Lower leg skin (tissue), 4 donors: Measurements from ENCODE around the gene SSTR5. TPM values are rescaled to one million over a fixed set of nuclear protein-coding genes. Genes with fewer than 3 reads are reported as not detected.

Experiments used
- DNase-seq, 2 donors: peaks; one replicate each; pipeline ENCODE4 v3.0.0-alpha.2; 2019; ENCODE audit warnings: low spot score in 2 of 2
- H3K4me3 ChIP-seq: fragments of 200-600 bp; sonication (generic); 2 replicates; pipeline ENCODE4 v1.5.1; 2017; ENCODE audit warnings: mild to moderate bottlenecking, low read depth; ENCODE audit not compliant: poor library complexity, severe bottlenecking
- CTCF ChIP-seq, 3 donors: fragments of 450-650 bp; IDR thresholded peaks; one replicate each; pipeline ENCODE4 v1.5.1; 2016; ENCODE audit warnings: antibody characterized with exemption in 3 of 3, mild to moderate bottlenecking in 3 of 3, moderate library complexity in 2 of 3
- POLR2A ChIP-seq, 2 donors: fragments of 450-650 bp; IDR thresholded peaks; one replicate each; pipeline ENCODE4 v1.6.1; 2016 to 2017; ENCODE audit warnings: antibody characterized with exemption in 2 of 2, mild to moderate bottlenecking in 1 of 2, moderate library complexity in 1 of 2
- WGBS, 2 donors: methylation state at CpG; one replicate each; pipeline ENCODE4 v1.1.5; 2018; 5-methylcytosine and 5-hydroxymethylcytosine counted together
- intact Hi-C: fragments of 100-400 bp; cut with DNase I; formaldehyde crosslinking; loops from one replicate; pipeline ENCODE4 v1.15.0; 2023; ENCODE audit warnings: low total_unique reads
- total RNA-seq, 4 donors: library from RNA; depleted of rRNA; stranded (reverse); fragments of >200 nt; gene quantifications; one replicate each; pipeline ENCODE4 v1.1.0, GENCODE V29; 2016

SSTR5 gene
- total RNA-seq, 4 donors from 2014 or later = 0.36 TPM; not detected in 3

GRCh38 chr16:1049976-1050247 lies 22.6 kb upstream of the SSTR5 start:
- WGBS, 2 donors = 86 to 88% methylated on average over 6 to 7 of the region's 11 CpGs
- no peak overlapping the region for H3K4me3 ChIP-seq
- no peak for DNase-seq
- TF ChIP-seq CTCF (IDR thresholded peaks at IDR 0.05) (no peak), POLR2A (IDR thresholded peaks at IDR 0.05) (no peak)
- intact Hi-C loops = loop anchor here (10.0 kb wide), 1 partner anchor 105 kb away; no protein-coding TSS in a partner anchor

GRCh38 chr16:1050516-1050915 lies 22.0 kb upstream of the SSTR5 start:
- H3K4me3 ChIP-seq = no peak overlapping the region
- no peak for TF ChIP-seq POLR2A (IDR thresholded peaks at IDR 0.05)
- no peak for TF ChIP-seq CTCF (IDR thresholded peaks at IDR 0.05)
- intact Hi-C loops = no loop called here
- DNase-seq = no peak
- WGBS, 2 donors = 86 to 88% methylated on average over 30 of the region's 30 CpGs

- 86 to 91% methylated on average over 12 to 14 of the region's 15 CpGs for WGBS, 2 donors
- no peak for DNase-seq
- TF ChIP-seq CTCF (IDR thresholded peaks at IDR 0.05) (no peak), POLR2A (IDR thresholded peaks at IDR 0.05) (no peak)
- intact Hi-C loops = no loop called here
- no peak overlapping the region for H3K4me3 ChIP-seq
Observed at GRCh38 chr16:1050921-1051320, 21.6 kb upstream of the SSTR5 start.

- no peak for DNase-seq
- no peak for TF ChIP-seq CTCF (IDR thresholded peaks at IDR 0.05)
- no peak for TF ChIP-seq POLR2A (IDR thresholded peaks at IDR 0.05)
- no peak overlapping the region for H3K4me3 ChIP-seq
- intact Hi-C loops = no loop called here
- WGBS, 2 donors = 92% methylated on average over 17 of the region's 17 CpGs
Observed at GRCh38 chr16:1051446-1051845, 21.1 kb upstream of the SSTR5 start.

- intact Hi-C loops = no loop called here
- no peak overlapping the region for H3K4me3 ChIP-seq
- DNase-seq = no peak
- WGBS, 2 donors = 72 to 92% methylated on average over 2 to 9 of the region's 9 CpGs
- TF ChIP-seq CTCF (IDR thresholded peaks at IDR 0.05) (no peak), POLR2A (IDR thresholded peaks at IDR 0.05) (no peak)
Observed at GRCh38 chr16:1052721-1053120, 19.8 kb upstream of the SSTR5 start.

- intact Hi-C loops = no loop called here
- no peak for DNase-seq
- TF ChIP-seq POLR2A (IDR thresholded peaks at IDR 0.05) (no peak), CTCF (IDR thresholded peaks at IDR 0.05) (no peak)
- no peak overlapping the region for H3K4me3 ChIP-seq
- 42 to 62% methylated on average over 11 to 13 of the region's 14 CpGs for WGBS, 2 donors
Observed at GRCh38 chr16:1053121-1053521, 19.4 kb upstream of the SSTR5 start.
